ENCODE measurements around the gene PADI6. TPM values are rescaled to one million over a fixed set of nuclear protein-coding genes. Genes with fewer than 3 reads are reported as not detected.

Gene PADI6
- total and polyA plus RNA-seq, 9 of the 15 experiments (the other 6 are each of a cell fraction or from before 2014, with no cell fraction given), result not detected

GRCh38 chr1:17351598-17352324 lies 20.2 kb upstream of the PADI6 start (continued):
- TF ChIP-seq SMARCA5 (IDR thresholded peaks at IDR 0.05) (peak; percentile 71; the same call in 1 of the 2 replicates), E2F4 (CRISPR knock-in tag; IDR thresholded peaks at IDR 0.05; ENCODE audit: low read depth) (no peak), ATF6 (CRISPR knock-in tag; IDR thresholded peaks at IDR 0.05) (no peak), NUFIP1 (IDR thresholded peaks at IDR 0.05; ENCODE audit: partially characterized antibody) (no peak), PHTF2 (CRISPR knock-in tag; IDR thresholded peaks at IDR 0.05) (no peak), IRF1 (CRISPR knock-in tag; IDR thresholded peaks at IDR 0.05; ENCODE audit: borderline replicate concordance) (no peak), SAFB2 (IDR thresholded peaks at IDR 0.05; ENCODE audit: borderline replicate concordance, low read depth, low read length, severe bottlenecking) (no peak), U2AF1 (optimal IDR thresholded peaks at IDR 0.05; ENCODE audit: low read depth, low read length) (no peak), RBM25 (IDR thresholded peaks at IDR 0.05; ENCODE audit: low read depth, low read length, severe bottlenecking) (peak; percentile 54), ZBTB49 (CRISPR knock-in tag; IDR thresholded peaks at IDR 0.05; ENCODE audit: borderline replicate concordance) (no peak), ZHX1 (conservative IDR thresholded peaks at IDR 0.05; ENCODE audit: low read length) (no peak), CC2D1A (IDR thresholded peaks at IDR 0.05) (no peak)
